Body of pancreas (tissue), 4 donors: ENCODE measurements around the gene LHFPL6. TPM values are rescaled to one million over a fixed set of nuclear protein-coding genes. Genes with fewer than 3 reads are reported as not detected.

Experiments
- ATAC-seq: fragments of 150-250 bp; one replicate; pipeline ENCODE4 v1.9.1; 2016
- DNase-seq, 4 donors: peaks; one replicate each; pipeline ENCODE4 v3.0.0-alpha.2; 2019
- H3K27ac ChIP-seq, 4 donors: fragments of 200-600 bp; sonication (generic); 1 replicate in 3 of 4; 2 replicates in 1 of 4; pipeline versions ENCODE4 v1.5.1 to v1.6.1; 2016 to 2019; ENCODE audit warnings: mild to moderate bottlenecking in 1 of 4, mixed read lengths in 1 of 4, moderate library complexity in 1 of 4
- H3K27me3 ChIP-seq, 2 donors: fragments of 200-600 bp; sonication (generic); one replicate each; pipeline ENCODE4 v1.6.0; 2016; ENCODE audit warnings: mild to moderate bottlenecking in 1 of 2
- H3K36me3 ChIP-seq, 2 donors: fragments of 200-600 bp; sonication (generic); replicated peaks in 1 of 2; 2 replicates each; pipeline ENCODE4 v1.5.1; 2016; ENCODE audit warnings: low read depth in 2 of 2; ENCODE audit not compliant: insufficient read depth in 1 of 2
- H3K4me1 ChIP-seq: fragments of 200-600 bp; sonication (generic); one replicate; pipeline ENCODE4 v1.6.0; 2016
- H3K4me3 ChIP-seq, 2 donors: fragments of 200-600 bp; sonication (generic); 1 replicate in 1 of 2; 2 replicates in 1 of 2; pipeline ENCODE4 v1.5.1; 2016 to 2019
- H3K9me3 ChIP-seq, 3 donors: fragments of 200-600 bp; sonication (generic); 1 replicate in 2 of 3; 2 replicates in 1 of 3; pipeline ENCODE4 v1.5.1; 2016
- POLR2A ChIP-seq, 3 donors: fragments of 450-650 bp; IDR thresholded peaks; one replicate each; pipeline ENCODE4 v1.6.1; 2016; ENCODE audit warnings: antibody characterized with exemption in 3 of 3, mild to moderate bottlenecking in 2 of 3
- WGBS, 2 donors: methylation state at CpG; one replicate each; pipeline ENCODE4 v1.1.5; 2017; 5-methylcytosine and 5-hydroxymethylcytosine counted together
- intact Hi-C: fragments of 100-400 bp; cut with DNase I; formaldehyde crosslinking; loops from one replicate; pipeline ENCODE4 v1.15.1; 2023
- total RNA-seq, 2 donors: library from RNA; depleted of rRNA; stranded (reverse); fragments of >200 nt; gene quantifications; one replicate each; pipeline ENCODE4 v1.1.0, GENCODE V29; 2016
- TF ChIP-seq, protein P1 (sequence below), 7 experiments: fragments of 450-650 bp in 4 of 7; fragments of 200-600 bp in 3 of 7; sonication (generic) in 3 of 7; IDR thresholded peaks; one replicate each; pipeline ENCODE4 v1.5.1; 2016 to 2019; ENCODE audit warnings: antibody characterized with exemption in 7 of 7

LHFPL6 gene
- total RNA-seq, 2 donors from 2014 or later = 18.4 to 30.7 TPM

DNA sequence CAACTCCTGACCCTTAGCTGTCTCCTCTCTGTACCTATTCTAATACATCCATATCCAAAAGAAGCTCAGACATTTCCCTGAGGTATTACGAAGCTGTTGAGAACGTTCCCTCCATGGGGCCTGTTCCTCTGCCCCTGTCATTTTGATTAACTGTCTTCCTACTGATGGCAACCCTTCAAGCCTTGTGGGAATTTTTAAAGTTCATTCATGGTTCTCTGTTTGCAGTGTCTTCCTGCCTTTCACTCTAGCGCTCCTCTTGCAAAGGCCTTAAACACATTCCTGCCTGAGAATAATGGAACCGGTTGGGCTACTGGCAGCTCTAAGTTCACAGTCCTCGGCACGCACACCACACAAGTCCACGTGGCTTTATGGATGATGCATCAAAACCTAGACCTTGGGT lies 66.1 kb downstream of the LHFPL6 start:
- no peak for TF ChIP-seq POLR2A (IDR thresholded peaks at IDR 0.05)
- TF ChIP-seq, protein P1, sequence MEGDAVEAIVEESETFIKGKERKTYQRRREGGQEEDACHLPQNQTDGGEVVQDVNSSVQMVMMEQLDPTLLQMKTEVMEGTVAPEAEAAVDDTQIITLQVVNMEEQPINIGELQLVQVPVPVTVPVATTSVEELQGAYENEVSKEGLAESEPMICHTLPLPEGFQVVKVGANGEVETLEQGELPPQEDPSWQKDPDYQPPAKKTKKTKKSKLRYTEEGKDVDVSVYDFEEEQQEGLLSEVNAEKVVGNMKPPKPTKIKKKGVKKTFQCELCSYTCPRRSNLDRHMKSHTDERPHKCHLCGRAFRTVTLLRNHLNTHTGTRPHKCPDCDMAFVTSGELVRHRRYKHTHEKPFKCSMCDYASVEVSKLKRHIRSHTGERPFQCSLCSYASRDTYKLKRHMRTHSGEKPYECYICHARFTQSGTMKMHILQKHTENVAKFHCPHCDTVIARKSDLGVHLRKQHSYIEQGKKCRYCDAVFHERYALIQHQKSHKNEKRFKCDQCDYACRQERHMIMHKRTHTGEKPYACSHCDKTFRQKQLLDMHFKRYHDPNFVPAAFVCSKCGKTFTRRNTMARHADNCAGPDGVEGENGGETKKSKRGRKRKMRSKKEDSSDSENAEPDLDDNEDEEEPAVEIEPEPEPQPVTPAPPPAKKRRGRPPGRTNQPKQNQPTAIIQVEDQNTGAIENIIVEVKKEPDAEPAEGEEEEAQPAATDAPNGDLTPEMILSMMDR (IDR thresholded peaks at IDR 0.05) = no peak
- no peaks in the 10 kb centered on the region for H3K4me1 ChIP-seq
- DNase-seq = no peak
- H3K27me3 ChIP-seq = no peaks in the 10 kb centered on the region
- no peak for ATAC-seq
- H3K36me3 ChIP-seq = no peaks in the 10 kb centered on the region
- 55 to 66% methylated on average over 7 of the region's 7 CpGs for WGBS, 2 donors
- intact Hi-C loops = no loop called here
- H3K27ac ChIP-seq = no peak overlapping the region
- no peaks in the 10 kb centered on the region for H3K9me3 ChIP-seq
- no peak overlapping the region for H3K4me3 ChIP-seq

DNA sequence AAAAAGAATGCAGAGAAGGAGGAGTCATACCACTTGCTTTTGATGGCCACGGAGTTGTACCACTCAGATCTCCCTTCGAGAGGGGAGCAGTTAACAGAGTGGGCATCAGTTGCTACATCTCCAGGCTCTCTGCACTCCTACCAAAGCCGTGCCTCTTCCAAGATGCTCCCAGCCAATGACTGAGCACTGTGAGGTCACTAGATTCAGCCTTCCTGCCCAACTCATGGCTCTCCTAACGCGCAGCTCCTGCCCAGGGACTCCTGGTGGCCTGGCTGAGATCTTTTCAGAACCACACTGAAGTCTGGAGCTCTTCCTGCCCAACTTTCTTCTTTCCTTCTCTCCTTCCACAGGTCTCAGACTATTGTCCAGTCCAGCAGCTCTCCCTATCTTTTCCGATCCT lies 66.7 kb downstream of the LHFPL6 start:
- WGBS, 2 donors = 83 to 95% methylated on average over 6 of the region's 6 CpGs
- Histone ChIP-seq H3K36me3 (no peaks in the 10 kb centered on the region), H3K9me3 (no peaks in the 10 kb centered on the region), H3K4me3 (no peak overlapping the region), H3K27ac (no peak overlapping the region), H3K4me1 (no peaks in the 10 kb centered on the region), H3K27me3 (no peaks in the 10 kb centered on the region)
- ATAC-seq (no peak), DNase-seq (no peak)
- TF ChIP-seq, protein P1 (IDR thresholded peaks at IDR 0.05) = no peak
- TF ChIP-seq POLR2A (IDR thresholded peaks at IDR 0.05) = no peak
- intact Hi-C loops = no loop called here

DNA sequence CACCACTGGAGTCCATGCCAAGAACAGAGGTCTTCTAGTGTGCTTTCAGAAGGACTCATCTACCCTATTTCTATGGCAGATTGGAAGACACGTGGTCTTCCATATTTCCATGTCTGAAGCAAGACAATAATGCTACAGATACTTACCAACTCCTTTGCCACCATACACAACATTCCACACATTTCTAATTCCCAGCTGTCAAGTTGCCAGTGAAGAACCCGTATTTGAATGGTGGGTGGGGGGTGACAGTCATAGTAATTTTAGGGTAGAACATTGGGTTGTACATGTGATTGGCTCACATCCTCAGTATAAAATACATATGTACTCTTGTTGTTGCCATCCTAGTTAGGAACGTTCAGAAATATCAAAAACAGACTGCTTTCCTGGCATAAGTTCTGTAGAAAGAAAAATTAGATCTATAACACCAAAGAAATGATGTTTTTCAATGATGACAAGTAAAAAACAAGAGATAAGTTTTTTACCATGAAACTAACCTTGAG lies 69.3 kb downstream of the LHFPL6 start:
- 33 to 51% methylated on average over 3 of the region's 3 CpGs for WGBS, 2 donors

DNA sequence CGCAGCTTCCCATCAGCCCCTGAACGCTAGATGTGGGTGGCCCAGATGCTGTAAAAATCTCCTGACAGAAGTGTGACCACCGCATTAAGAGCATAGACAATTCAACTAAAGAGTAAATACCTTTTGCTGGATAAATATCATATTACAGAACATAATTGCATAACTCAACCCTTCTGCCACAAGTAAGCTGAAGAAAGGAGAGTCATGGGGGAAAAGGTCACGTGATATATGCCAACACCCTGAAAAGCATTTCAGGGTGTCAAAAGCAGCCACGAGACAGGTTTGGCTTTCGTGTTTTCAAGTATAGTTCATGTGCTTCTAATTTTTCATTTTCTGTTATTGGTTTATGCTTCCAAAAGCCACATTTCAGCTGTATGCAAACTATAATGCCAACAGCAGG lies 71.3 kb downstream of the LHFPL6 start:
- intact Hi-C loops = no loop called here
- no peaks in the 10 kb centered on the region for H3K27me3 ChIP-seq

More for the DNA sequence above, 69.3 kb downstream of the LHFPL6 start:
- H3K9me3 ChIP-seq = no peaks in the 10 kb centered on the region
- TF ChIP-seq, protein P1 (IDR thresholded peaks at IDR 0.05) = no peak
- TF ChIP-seq POLR2A (IDR thresholded peaks at IDR 0.05) = no peak
- H3K4me1 ChIP-seq = no peaks in the 10 kb centered on the region
- DNase-seq = no peak
- H3K27me3 ChIP-seq = no peaks in the 10 kb centered on the region
- ATAC-seq = no peak
- no peak overlapping the region for H3K4me3 ChIP-seq
- H3K27ac ChIP-seq = no peak overlapping the region
- intact Hi-C loops = no loop called here
- H3K36me3 ChIP-seq = no peaks in the 10 kb centered on the region

DNA sequence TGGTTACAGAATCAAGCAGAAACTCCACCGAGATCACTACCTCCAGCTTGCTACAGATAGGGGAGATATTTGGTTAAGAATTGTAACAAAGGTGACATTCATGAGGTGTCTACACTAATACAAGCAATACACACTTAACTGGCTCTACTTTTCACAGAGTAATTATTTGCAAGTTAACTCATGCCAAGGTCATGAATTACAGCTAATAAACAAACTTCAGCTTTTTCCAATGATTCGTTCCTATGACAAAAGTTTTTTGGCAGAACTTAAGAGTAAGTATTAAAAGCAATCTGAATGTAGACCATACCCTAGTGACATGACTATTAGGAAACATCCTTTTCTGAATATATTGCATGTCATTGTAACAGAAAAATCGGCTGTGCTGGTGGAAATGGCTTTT lies 72.1 kb downstream of the LHFPL6 start:
- Histone ChIP-seq H3K36me3 (no peaks in the 10 kb centered on the region), H3K9me3 (no peaks in the 10 kb centered on the region), H3K4me3 (no peak overlapping the region), H3K27me3 (no peaks in the 10 kb centered on the region), H3K4me1 (no peaks in the 10 kb centered on the region), H3K27ac (no peak overlapping the region)
- no peak for ATAC-seq
- DNase-seq = no peak
- 17 to 26% methylated on average over 3 of the region's 3 CpGs for WGBS, 2 donors
- TF ChIP-seq, protein P1 (IDR thresholded peaks at IDR 0.05) = no peak
- no peak for TF ChIP-seq POLR2A (IDR thresholded peaks at IDR 0.05)
- intact Hi-C loops = no loop called here

More for the DNA sequence above, 71.3 kb downstream of the LHFPL6 start:
- Histone ChIP-seq H3K4me1 (no peaks in the 10 kb centered on the region), H3K4me3 (no peak overlapping the region), H3K36me3 (no peaks in the 10 kb centered on the region), H3K9me3 (no peaks in the 10 kb centered on the region), H3K27ac (no peak overlapping the region)
- TF ChIP-seq, protein P1 (IDR thresholded peaks at IDR 0.05) = no peak
- no peak for TF ChIP-seq POLR2A (IDR thresholded peaks at IDR 0.05)
- ATAC-seq = no peak
- DNase-seq = no peak
- WGBS, 2 donors = 58 to 66% methylated on average over 6 of the region's 6 CpGs
